GM18858 (cell line): ENCODE measurements around the gene CHST10.
"Not testable (repeated sequence)": the region's sequence is repeated elsewhere in the genome, so short reads cannot be mapped to it uniquely, and the experiment has no call there.

Experiments
- ATAC-seq: cut with Tn5 transposase; IDR thresholded peaks from one replicate; pipeline ENCODE4 v1.9.1; 2021; ENCODE audit not compliant: unreplicated experiment

The CHST10 gene

DNA sequence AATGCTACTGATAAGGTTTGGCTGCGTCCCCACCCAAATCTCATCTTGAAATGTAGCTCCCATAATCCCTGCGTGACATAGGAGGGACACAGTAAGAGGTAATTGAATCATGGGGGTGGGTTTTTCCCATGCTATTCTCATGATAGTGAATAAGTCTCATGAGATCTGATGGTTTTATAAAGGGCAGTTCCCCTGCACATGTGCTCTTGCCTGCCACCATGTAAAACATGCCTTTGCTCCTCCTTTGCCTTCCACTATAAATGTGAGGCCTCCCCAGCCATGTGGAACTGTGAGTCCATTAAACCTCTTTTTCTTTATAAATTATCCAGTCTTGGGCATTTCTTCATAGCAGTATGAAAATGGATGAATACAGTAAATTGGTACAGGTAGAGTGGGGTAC is 75.0 kb downstream of the CHST10 start:
- not testable (repeated sequence) for ATAC-seq
